GM18507 (cell line): ENCODE measurements around the gene PC.

Experiments used
- DNase-seq: peaks from one replicate; pipeline ENCODE4 v3.0.0; 2011; ENCODE audit warnings: low read depth; ENCODE audit not compliant: insufficient read length; ENCODE audit errors: extremely low spot score
- FAIRE-seq: peaks from 2 replicates; lab custom pipeline; 2011; peaks lifted over from hg19 to GRCh38; lab: Jason Lieb, UNC

PC gene

GRCh38 chr11:66918741-66919140 lies 39.4 kb downstream of the PC start:
- FAIRE-seq = no peak

GRCh38 chr11:66915866-66916265 lies 42.3 kb downstream of the PC start:
- FAIRE-seq (no peak), DNase-seq (no peak)

More at GRCh38 chr11:66918741-66919140, 39.4 kb downstream of the PC start:
- no peak for DNase-seq

GRCh38 chr11:66915046-66915832 lies 42.9 kb downstream of the PC start:
- DNase-seq (no peak), FAIRE-seq (no peak)

- no peak for FAIRE-seq
These were observed 43.7 kb downstream of the PC start for GRCh38 chr11:66914505-66914904.

GRCh38 chr11:66912911-66913310 lies 45.3 kb downstream of the PC start:
- DNase-seq = no peak
- FAIRE-seq = no peak

More at GRCh38 chr11:66914505-66914904, 43.7 kb downstream of the PC start:
- no peak for DNase-seq

GRCh38 chr11:66912361-66912760 lies 45.8 kb downstream of the PC start:
- FAIRE-seq = no peak

GRCh38 chr11:66910669-66911068 lies 47.5 kb downstream of the PC start:
- no peak for DNase-seq
- no peak for FAIRE-seq

More at GRCh38 chr11:66912361-66912760, 45.8 kb downstream of the PC start:
- DNase-seq = no peak

- DNase-seq (no peak), FAIRE-seq (no peak)
These were observed 48.2 kb downstream of the PC start for GRCh38 chr11:66910016-66910415.

- FAIRE-seq = no peak
- no peak for DNase-seq
These were observed 49.0 kb downstream of the PC start for GRCh38 chr11:66909181-66909580.

- FAIRE-seq (no peak), DNase-seq (no peak)
These were observed 50.2 kb downstream of the PC start for GRCh38 chr11:66907751-66908630.

GRCh38 chr11:66906061-66906733 lies 52.0 kb downstream of the PC start:
- no peak for DNase-seq
- no peak for FAIRE-seq

- no peak for DNase-seq
- FAIRE-seq = no peak
These were observed 52.6 kb downstream of the PC start for GRCh38 chr11:66905631-66906030.

- FAIRE-seq = no peak
- DNase-seq = no peak
These were observed 53.1 kb downstream of the PC start for GRCh38 chr11:66904981-66905521.

- FAIRE-seq = no peak
- DNase-seq = no peak
These were observed 53.6 kb downstream of the PC start for GRCh38 chr11:66904561-66904960.

- no peak for FAIRE-seq
- DNase-seq = no peak
These were observed 54.1 kb downstream of the PC start for GRCh38 chr11:66904055-66904454.

GRCh38 chr11:66902486-66903177 lies 55.6 kb downstream of the PC start:
- no peak for FAIRE-seq
- no peak for DNase-seq

GRCh38 chr11:66901964-66902390 lies 56.2 kb downstream of the PC start:
- DNase-seq (no peak), FAIRE-seq (no peak)

GRCh38 chr11:66894141-66894540 lies 64.0 kb downstream of the PC start:
- FAIRE-seq (no peak), DNase-seq (no peak)

GRCh38 chr11:66892911-66893310 lies 65.3 kb downstream of the PC start:
- FAIRE-seq (no peak), DNase-seq (no peak)
